ENCODE results near the gene OVAAL. TPM values are rescaled to one million over a fixed set of nuclear protein-coding genes. Genes with fewer than 3 reads are reported as not detected.

Gene OVAAL
- total RNA-seq, 1 donor from 2014 or later: 2.0 TPM

Other genes with a start within 250 kb of the OVAAL start
- 17.8 TPM for gene ACBD6, start 56.4 kb upstream of the OVAAL start, total RNA-seq
- 35.8 TPM for gene XPR1, start 73.1 kb downstream of the OVAAL start, total RNA-seq